GM13976 (cell line): ENCODE measurements around the gene ZNHIT3.
"Not testable (repeated sequence)": the region's sequence is repeated elsewhere in the genome, so short reads cannot be mapped to it uniquely, and the experiment has no call there.

Experiments used
- DNase-seq: peaks from one replicate; pipeline ENCODE4 v3.0.0; 2012; ENCODE audit warnings: low spot score
- in situ Hi-C: fragments of 300-500 bp; cut with MboI; formaldehyde crosslinking; loops from one replicate; pipeline ENCODE4 v1.12.0; 2022; ENCODE audit warnings: low sequenced_read_pairs, mixed read lengths, inconsistent platforms; ENCODE audit not compliant: unreplicated experiment
- TF ChIP-seq, protein P1 (sequence below): IDR thresholded peaks from 2 replicates; pipeline ENCODE4 v1.5.1; 2012; ENCODE audit warnings: borderline replicate concordance, mild to moderate bottlenecking; ENCODE audit not compliant: insufficient read depth; ENCODE audit errors: extremely low read depth, missing control alignments, control extremely low read depth

The ZNHIT3 gene

DNA sequence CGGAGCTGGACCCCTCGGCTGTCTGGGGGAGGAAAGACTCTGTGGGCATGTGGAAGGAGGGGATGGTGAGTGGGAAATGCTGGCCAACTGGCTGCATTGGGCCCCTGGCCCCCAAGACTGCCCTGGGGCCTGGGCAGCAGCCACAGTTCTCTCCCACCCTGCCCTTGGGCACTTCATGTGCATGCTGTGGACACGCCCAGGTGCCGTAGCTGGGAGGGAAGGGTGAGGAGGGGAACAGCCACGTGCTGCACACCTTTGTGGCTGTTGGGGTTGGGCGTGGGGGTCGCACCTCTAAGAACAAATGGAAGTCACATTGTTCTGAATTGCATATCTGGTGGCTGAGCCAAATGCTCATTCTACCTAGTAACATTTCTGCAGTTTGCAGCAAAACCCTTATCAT, 11.9 kb upstream of the ZNHIT3 start:
- in situ Hi-C loops = no loop called here
- TF ChIP-seq, protein P1, sequence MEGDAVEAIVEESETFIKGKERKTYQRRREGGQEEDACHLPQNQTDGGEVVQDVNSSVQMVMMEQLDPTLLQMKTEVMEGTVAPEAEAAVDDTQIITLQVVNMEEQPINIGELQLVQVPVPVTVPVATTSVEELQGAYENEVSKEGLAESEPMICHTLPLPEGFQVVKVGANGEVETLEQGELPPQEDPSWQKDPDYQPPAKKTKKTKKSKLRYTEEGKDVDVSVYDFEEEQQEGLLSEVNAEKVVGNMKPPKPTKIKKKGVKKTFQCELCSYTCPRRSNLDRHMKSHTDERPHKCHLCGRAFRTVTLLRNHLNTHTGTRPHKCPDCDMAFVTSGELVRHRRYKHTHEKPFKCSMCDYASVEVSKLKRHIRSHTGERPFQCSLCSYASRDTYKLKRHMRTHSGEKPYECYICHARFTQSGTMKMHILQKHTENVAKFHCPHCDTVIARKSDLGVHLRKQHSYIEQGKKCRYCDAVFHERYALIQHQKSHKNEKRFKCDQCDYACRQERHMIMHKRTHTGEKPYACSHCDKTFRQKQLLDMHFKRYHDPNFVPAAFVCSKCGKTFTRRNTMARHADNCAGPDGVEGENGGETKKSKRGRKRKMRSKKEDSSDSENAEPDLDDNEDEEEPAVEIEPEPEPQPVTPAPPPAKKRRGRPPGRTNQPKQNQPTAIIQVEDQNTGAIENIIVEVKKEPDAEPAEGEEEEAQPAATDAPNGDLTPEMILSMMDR = no peak

DNA sequence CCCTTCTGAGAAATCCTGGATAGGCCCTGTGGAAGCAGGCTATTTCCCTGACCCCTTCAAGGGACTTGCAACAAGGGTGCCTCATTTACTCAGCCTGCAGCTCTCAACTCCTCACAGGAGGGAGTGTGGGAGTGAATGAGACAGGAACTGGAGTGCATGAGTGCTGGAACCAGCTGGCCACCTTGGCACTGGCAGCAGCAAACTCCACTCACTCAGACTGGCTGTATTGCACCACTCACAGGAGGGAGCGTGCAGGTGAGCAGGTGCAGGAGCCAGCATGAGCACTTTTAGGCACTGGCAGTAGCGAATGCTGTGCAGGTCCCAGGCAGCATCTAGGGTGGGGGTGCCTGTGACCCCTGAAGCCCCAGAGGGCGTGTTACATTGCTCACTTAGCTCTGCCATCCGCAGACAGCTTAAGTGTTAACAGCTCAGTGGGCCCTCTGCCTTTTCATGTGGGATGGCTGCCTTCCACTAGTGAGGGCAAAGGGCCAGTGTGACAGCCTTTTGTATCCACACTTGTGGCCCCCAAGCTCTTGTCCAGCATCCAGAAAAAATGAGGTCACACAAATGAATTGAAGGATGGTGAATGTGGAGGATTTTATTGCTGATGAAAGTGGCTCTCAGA, 11.0 kb upstream of the ZNHIT3 start:
- DNase-seq = no peak
- TF ChIP-seq, protein P1 = no peak
- in situ Hi-C loops = loop anchor here (25.0 kb wide), 1 partner anchor 513 kb away; no protein-coding TSS in a partner anchor

More for the DNA sequence above, 11.9 kb upstream of the ZNHIT3 start:
- DNase-seq = no peak

DNA sequence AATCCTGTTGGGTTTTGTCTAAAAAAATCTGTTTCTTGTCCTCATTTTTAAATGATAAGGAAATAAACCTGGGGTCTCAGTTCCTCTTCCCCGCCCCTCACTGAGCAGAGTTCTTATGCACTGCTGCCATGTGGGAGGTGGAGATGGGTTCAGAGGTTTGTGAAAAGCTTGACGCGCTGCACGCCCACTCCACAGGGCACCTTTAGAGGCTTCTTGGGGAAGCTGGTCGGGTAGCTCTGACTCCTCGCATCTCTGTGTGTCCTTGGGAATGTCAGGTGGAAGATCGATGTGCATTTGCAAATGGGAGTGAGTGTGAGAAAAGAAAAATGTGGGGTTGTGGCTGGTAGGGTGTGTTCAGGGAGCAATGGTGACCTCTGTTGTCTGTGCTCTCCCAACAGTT, 4.7 kb upstream of the ZNHIT3 start:
- in situ Hi-C loops = loop anchor here (25.0 kb wide), 1 partner anchor 520 kb away; no protein-coding TSS in a partner anchor
- no peak for DNase-seq
- TF ChIP-seq, protein P1 = no peak

DNA sequence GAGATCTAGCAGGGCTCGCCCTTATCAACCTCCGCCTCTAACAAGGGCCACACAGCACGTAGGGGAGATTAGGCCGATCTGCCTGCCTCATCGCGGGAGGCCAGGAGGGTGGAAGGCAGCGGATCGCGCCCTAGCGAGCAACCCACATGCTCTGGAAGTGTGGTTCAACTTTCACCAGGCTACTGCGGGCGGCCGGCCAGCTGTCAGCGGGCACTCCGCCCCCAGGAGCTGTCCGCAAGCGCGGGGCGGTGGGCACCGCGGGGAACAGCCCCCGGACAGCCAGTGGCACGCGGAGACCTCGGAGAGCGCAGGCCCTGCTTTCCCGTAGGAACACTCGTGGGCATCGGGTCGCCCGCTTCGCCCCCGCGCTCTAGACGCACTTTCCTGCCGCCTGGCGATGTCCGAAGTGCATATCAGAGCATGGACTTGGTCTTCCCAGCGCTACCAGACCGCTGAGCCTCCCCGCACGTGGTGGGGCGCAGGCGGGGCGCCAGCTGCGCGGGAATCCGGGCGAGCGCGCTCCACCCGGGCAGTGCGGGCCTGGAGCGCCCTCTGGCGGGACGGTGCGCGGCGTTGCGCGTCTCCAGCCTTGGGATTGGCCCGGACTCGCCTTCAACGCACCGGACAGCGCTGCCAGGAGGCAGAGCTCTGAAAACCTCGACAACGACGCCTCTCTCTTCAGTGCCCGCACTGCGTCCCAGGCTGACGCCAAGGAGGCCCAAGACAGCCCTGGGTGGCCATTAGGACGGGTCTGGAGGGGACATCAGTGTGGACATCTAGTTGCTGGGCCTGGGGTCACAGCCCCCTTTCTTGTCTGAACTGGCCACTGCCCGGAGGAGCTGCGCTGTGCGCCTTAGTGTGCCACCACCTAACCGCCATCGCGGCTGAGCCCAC, 3.6 kb upstream of the ZNHIT3 start:
- in situ Hi-C loops = loop anchor here (25.0 kb wide), 1 partner anchor 521 kb away; no protein-coding TSS in a partner anchor
- peak; percentile 94 for DNase-seq
- TF ChIP-seq, protein P1 = peak; percentile 98

DNA sequence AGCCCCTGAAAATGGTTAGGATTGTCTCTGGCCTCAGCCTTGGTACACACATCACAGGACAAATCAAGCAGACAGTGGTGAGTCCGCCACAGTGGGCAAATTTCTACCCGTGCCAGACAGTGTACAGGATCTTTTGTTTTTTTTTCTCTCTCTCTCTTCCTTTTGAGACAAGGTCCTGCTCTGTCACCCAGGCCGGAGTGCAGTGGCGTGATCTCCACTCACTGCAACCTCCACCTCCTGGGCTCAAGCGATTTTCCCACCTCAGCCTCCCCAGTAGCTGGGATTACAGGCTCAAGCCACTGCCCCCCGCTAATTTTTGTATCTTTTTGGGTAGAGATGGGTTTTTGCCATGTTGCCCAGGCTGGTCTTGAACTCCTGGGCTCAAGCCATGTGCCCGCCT, 2.5 kb upstream of the ZNHIT3 start:
- DNase-seq = not testable (repeated sequence)
- in situ Hi-C loops = loop anchor here (25.0 kb wide), 1 partner anchor 522 kb away; no protein-coding TSS in a partner anchor

DNA sequence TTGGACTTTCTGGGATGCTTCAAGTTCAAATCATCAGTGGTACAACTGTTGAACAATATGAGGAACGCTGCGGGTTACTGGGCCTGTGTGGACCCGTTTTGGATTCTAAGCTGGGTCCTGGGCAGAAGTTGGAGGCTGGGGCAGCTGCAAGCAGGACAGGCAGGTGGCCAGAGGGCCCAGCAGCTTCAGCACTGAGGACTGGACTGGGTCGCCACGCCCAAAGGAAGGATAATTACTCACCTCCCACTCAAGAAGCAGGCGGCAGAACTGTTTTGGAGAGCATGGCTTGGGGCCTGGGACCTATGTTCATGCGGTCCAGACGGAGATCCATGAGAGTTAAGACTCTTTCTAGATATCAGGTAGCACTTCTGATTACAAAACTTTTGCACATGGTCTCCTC, 1.5 kb upstream of the ZNHIT3 start:
- in situ Hi-C loops = loop anchor here (25.0 kb wide), 1 partner anchor 523 kb away; no protein-coding TSS in a partner anchor
- no peak for DNase-seq

More for the DNA sequence above, 1.5 kb upstream of the ZNHIT3 start:
- TF ChIP-seq, protein P1 = no peak
